Kasumi-1 (cell line): Measurements from ENCODE around the gene TBX15.
A peak's percentile ranks its signal among the peaks of the same experiment; 100 is the strongest.

Source experiments
- DNase-seq, 2 experiments: peaks; one replicate each; lab custom pipeline; 2025; lab: John Stamatoyannopoulos, UW

TBX15 gene

DNA sequence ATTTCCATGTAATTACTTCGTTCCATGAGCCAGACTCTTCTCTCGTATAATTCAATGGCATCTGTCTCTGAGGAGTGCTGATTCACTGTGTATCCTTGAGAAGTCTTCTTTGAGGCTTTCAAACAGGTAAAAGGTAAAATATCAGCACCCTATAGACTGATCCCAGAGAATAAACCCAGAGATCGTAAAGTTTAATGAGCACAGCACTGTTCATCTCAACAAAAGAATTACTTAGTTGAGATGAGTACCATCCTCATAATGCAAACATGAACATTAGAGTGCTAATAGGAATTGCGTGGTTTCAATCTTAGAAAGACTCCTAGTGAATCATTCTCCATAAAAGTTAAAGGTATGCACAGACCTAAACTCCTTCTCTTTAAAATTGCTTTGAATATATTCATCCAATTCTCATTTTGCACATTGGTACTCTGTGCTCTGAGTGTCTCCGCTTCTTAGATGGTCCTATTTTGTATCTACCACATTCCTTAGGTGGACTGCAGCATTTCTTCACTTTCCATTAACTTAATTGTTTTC is 97.2 kb downstream of the TBX15 start:
- DNase-seq = no peak

GRCh38 chr1:118884946-118885345 is 103.2 kb downstream of the TBX15 start:
- no peak for DNase-seq

- DNase-seq = no peak
Observed at GRCh38 chr1:118881751-118882150, 106.4 kb downstream of the TBX15 start.

- DNase-seq = no peak
Observed at GRCh38 chr1:118878661-118879060, 109.5 kb downstream of the TBX15 start.

DNA sequence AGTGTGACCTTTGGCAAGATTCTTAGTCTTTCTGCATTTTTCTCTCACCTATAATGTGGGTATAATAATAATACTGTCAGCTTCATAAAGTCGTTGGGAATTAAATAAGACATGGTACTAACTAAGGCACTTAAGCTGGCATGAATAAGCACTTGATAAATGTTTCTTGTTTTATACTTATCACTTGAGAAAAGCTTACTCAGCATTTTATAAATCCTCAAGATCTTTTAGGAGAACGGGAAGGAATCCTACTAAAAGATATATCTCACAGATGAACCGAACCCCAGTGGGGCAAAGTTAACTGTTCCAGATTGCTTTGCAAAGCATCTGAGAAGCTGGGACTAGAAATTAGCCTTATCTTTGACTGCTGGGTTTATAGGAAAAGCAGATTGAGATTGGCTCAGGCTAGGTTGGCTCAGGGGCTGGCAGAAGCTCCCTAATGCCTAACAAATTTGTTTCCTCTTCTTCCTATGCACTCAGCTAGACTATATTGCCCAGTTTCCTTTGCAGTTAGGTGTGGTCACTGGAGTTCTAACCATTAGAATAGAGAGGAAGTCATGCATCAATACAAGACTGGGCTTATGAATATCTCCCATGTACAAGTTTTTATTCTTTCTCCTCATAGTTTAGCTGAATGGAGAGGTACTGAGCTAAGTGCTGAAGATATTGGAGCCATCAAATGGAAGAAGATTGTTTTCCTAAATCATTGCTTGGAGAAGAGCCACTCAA is 110.3 kb downstream of the TBX15 start:
- DNase-seq = no peak

DNA sequence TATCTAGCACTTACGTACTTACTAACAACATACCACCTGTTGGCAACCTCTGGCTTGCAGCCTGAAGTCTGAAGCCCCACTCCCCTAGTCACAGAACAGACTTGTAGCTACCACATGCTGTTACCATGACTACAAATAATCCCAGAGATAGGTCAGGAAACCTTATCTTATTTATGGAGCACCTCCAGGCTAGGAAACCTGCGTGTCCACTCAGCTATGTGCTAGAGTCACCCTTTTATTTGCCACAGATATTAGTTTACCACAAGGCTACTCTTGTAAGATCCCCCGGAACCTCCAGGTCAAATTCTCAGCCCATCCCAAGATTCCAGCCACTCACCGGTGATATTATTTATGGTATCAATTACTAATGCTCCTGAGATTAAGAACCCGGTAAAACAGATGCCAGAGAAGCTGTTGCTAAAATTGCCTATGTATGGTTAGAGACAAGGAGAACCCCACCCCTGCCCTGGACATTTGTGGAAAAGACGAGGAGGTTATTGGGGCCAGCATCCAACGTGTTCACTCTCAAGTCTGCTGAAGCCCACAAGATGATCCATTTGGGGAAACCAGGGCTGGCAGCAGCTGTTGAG is 116.5 kb downstream of the TBX15 start:
- DNase-seq = no peak

- no peak for DNase-seq
Observed at GRCh38 chr1:118868387-118868786, 119.8 kb downstream of the TBX15 start.

DNA sequence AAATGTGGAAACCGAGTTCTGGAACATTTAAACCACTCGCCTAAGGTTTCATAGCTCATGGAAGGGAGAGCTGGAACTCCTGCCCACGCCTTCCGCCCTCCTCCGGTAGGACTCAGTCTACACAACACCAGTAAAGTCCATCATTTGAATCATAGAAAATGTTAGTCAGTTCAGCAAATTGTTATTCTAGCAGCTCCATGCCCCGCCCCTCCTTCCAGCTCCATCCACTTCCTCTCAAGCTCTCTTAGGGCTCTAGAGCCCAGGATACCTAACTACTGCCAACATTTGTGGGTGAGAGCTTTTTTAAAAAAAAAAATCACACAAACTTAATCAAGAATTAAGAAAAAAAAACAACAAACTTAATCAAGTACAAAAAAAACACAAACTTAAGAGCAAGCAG is 121.8 kb downstream of the TBX15 start:
- no peak for DNase-seq

- peak in 1 of 2 experiments; percentile 3 for DNase-seq
Observed at GRCh38 chr1:118863688-118864087, 124.5 kb downstream of the TBX15 start.

GRCh38 chr1:118862755-118863154 is 125.4 kb downstream of the TBX15 start:
- DNase-seq = no peak

DNA sequence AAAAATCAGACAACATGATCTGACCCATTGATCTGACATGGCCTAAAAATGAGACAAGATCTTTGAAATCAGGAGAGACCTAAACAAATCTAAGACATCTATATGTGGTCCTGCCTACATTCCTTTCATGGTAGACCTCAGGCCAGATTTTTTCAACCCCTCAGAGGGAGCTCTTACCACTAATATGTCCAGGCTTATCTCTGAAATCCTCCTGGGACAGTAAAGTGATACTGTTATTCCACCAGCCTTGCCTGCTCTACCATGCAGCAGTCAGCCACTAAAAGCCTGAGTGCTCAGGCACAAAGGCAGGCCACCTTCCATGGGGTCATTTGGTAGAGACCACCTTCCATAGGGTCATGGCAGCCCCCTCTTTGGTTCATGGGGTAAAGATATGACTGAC is 126.9 kb downstream of the TBX15 start:
- DNase-seq = no peak

GRCh38 chr1:118859999-118860398 is 128.1 kb downstream of the TBX15 start:
- no peak for DNase-seq

DNA sequence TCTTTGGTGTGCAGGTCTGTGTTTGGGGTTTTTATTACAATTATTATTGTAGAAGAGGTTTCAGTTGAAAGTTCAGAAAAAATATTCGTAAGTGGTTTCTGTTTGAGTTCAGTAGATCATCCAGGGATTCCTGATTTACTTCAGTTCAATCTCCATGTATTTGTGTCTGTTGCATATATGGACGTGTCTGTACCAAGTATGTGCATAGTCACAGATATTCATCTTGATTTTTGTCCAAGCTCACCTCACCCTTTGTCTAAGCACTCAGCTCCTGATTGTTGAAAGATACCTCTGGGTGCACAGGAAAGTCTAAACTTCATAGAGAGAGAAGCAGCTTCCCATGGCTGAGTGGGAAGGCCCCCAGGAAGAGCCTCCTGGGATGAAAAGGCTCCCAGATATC is 141.7 kb downstream of the TBX15 start:
- no peak for DNase-seq

GRCh38 chr1:118842452-118843201 is 145.5 kb downstream of the TBX15 start:
- no peak for DNase-seq

GRCh38 chr1:118841521-118841920 is 146.6 kb downstream of the TBX15 start:
- DNase-seq = peak; percentile 12 to 35
